Subcutaneous adipose tissue (tissue), 4 donors: Measurements from ENCODE around the gene ITPKB. TPM values are rescaled to one million over a fixed set of nuclear protein-coding genes. Genes with fewer than 3 reads are reported as not detected.

Experiments
- CTCF ChIP-seq: fragments of 450-650 bp; IDR thresholded peaks from one replicate; pipeline ENCODE4 v1.5.1; 2016; ENCODE audit warnings: low read depth, mild to moderate bottlenecking, control low read depth, antibody characterized with exemption, moderate library complexity
- total RNA-seq, 4 donors: library from RNA; depleted of rRNA; stranded (reverse); fragments of >200 nt; gene quantifications; one replicate each; pipeline ENCODE4 v1.1.0, GENCODE V29; 2016

The ITPKB gene
- total RNA-seq, 4 donors from 2014 or later: 16.6 to 72.5 (median 28.1) TPM

GRCh38 chr1:226717256-226717909 lies 21.7 kb downstream of the ITPKB start:
- no peak for TF ChIP-seq CTCF

DNA sequence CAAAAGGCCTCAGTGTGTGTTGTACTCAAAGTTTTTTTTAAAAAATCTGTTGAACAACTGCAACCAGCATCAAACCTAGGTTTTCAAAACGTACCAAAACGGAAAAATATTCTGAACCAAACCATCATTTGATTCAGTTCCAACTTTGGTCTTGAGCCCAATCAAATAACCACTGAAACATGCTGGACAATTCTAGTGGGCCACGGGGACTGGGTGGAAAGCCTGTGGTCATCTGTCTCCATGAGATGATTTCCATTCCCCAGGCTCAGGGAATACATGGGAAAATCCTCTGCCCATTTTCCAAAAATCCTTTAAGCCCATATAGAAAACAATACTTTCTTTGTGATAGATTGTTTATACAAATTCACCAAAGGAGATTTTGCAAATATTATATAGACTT lies 22.5 kb downstream of the ITPKB start:
- no peak for TF ChIP-seq CTCF

GRCh38 chr1:226714148-226714547 lies 24.9 kb downstream of the ITPKB start:
- no peak for TF ChIP-seq CTCF

DNA sequence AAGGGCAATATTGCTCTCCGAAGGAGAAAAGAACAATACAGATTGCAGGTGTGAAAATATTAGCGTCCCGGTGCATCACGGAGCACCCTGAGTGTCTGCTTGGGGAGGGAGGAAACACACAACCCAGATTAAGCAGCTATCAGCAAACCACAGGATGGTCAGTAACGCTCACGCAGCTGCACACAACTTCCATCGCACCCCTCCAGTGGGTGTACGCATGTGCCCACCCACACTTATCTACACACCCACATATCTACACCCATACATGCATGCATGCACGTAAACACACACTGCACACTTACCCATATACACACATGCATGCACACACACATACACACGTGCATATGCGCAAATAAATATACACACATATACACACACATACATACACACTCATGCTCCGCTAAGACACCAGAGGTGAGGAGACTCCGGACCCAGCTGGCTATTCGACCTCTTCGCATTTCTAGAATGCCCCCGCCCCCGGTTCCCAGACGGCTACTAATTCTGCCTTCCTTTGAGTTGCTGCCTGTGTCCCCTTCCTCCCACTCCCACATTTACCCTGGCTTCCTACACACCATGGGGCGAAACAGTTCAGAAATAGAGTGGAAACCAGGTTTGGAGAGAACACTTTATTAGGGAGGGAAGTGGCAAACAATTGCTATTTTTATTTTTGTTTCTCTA lies 26.2 kb downstream of the ITPKB start:
- TF ChIP-seq CTCF: no peak

DNA sequence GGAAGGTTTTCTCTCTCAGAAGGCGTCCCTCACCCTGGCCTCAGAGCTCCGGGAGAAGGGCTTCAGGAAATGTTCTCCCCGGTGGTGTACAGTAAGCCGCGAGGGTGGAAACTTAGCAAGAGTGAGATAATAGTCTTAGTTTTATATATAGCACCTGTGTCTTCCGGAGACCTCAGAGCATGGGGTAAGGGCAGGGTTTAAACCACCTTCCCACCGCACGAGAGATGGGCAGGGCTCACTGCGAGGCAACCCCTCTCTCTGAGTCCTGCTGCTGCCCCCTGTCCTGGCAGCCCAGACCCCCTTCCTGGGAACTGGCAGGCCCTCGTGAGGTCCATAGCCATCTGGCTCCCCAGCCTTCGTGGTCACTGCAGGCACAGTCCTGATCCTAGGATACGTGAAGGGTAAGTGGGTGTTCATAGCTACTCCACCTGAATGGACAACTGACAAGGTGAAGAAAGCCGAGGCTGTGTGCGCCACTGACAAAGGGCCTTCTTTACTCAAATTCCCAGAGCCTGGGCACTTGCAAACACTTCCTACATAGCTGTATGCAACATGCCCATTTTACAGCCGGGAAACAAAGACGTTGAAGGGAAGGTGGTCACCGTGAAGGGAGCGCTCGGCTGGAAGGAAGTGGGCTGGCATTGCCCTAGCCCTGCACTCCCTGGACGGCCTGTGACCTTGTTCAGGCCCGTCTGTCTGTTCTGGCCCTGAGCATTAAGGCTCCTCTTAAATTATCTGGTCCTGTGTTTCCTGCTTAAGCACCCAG lies 26.9 kb downstream of the ITPKB start:
- TF ChIP-seq CTCF: no peak

DNA sequence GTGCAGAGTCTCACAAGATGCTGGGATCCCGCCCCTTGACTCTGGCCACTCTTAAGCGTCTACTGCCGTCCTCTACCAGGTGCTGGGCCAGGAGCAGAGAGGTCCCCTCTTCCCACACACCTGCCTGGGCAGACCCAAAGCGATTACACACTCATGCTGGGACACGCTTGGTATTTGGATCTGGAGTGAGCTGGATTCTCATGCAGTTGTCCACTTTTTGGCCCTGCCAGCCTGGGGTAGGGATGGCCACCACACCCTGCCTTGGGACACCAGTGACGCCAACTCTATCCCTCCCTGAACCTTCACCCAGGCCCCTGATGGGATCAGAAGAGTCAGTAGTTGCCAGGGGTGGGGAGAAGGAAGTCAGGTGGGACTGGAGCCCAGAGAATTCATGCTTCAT lies 28.6 kb downstream of the ITPKB start:
- no peak for TF ChIP-seq CTCF

GRCh38 chr1:226709953-226710352 lies 29.1 kb downstream of the ITPKB start:
- TF ChIP-seq CTCF: no peak
